Measurements from ENCODE around the gene CA5A. TPM values are rescaled to one million over a fixed set of nuclear protein-coding genes. Genes with fewer than 3 reads are reported as not detected.
A peak's percentile ranks its signal among the peaks of the same experiment; 100 is the strongest.

CA5A gene
- total and polyA plus RNA-seq, 2 experiments from 2014 or later, result not detected

- TF ChIP-seq ZNF462 (CRISPR knock-in tag; IDR thresholded peaks at IDR 0.05), result no peak
- no peak for TF ChIP-seq POLR2AphosphoS5 (IDR thresholded peaks at IDR 0.05; ENCODE audit: low read depth)
Measured at GRCh38 chr16:87942680-87943079, 6.4 kb upstream of the CA5A start (continued).

- no peaks in the 10 kb centered on the region for H3K27me3 ChIP-seq (ENCODE audit: insufficient read depth)
- H3K4me1 Mint-ChIP-seq, result peaks cover 2% of the 10 kb centered on the region; the same call in 2 of the 3 replicates
- H3K4me1 ChIP-seq (ENCODE audit: insufficient read depth), result no peaks in the 10 kb centered on the region; the same call in 1 of the 2 replicates
- H3K36me3 Mint-ChIP-seq (ENCODE audit: low read depth), result no peaks in the 10 kb centered on the region
- peak overlapping the region; percentile 66; the same call in 1 of the 2 replicates for H2AFZ ChIP-seq
- no peaks in the 10 kb centered on the region for H4K20me1 ChIP-seq (replicated peaks; ENCODE audit: insufficient read depth)
- no peaks in the 10 kb centered on the region for H3K79me2 ChIP-seq (replicated peaks; ENCODE audit: insufficient read depth)
- H3K27ac ChIP-seq (ENCODE audit: low read depth), result no peak overlapping the region
- DNase-seq (ENCODE audit: low spot score) (peak; percentile 62), ATAC-seq (peak; percentile 79)
- no peak overlapping the region for H3K4me2 ChIP-seq
- no peak overlapping the region for H3K4me3 Mint-ChIP-seq
- H3K27me3 Mint-ChIP-seq (ENCODE audit: insufficient read depth, low read depth, poor library complexity), result peaks cover 11% of the 10 kb centered on the region
- H3K36me3 ChIP-seq (ENCODE audit: insufficient read depth), result no peaks in the 10 kb centered on the region
- H3K27ac Mint-ChIP-seq, result no peak overlapping the region
- no peaks in the 10 kb centered on the region for H3K9me3 Mint-ChIP-seq
- TF ChIP-seq CREB1 (CRISPR knock-in tag; IDR thresholded peaks at IDR 0.05; ENCODE audit: low read depth) (no peak), ZNF114 (CRISPR knock-in tag; IDR thresholded peaks at IDR 0.05) (no peak), STAT1 (IDR thresholded peaks at IDR 0.05; ENCODE audit: unreplicated experiment) (no peak), ZNF462 (CRISPR knock-in tag; IDR thresholded peaks at IDR 0.05) (no peak), JUNB (IDR thresholded peaks at IDR 0.05; ENCODE audit: unreplicated experiment) (no peak), EZH2 (IDR thresholded peaks at IDR 0.05; ENCODE audit: low read depth, unreplicated experiment) (no peak)
- no peak overlapping the region for H3K4me3 ChIP-seq
- H3K9me2 ChIP-seq (ENCODE audit: insufficient read depth), result 0 out of 2 replicates have a peak, but pooled peaks cover 5% of the 10 kb centered on the region
- no peaks in the 10 kb centered on the region for H3F3A ChIP-seq (replicated peaks; ENCODE audit: low read depth)
Measured at GRCh38 chr16:87939562-87940423, 3.5 kb upstream of the CA5A start.

Data from GM23338 (cell line).